Stimulated activated CD4-positive, alpha-beta T cell treated with anti-CD3 and anti-CD28 coated beads, Interleukin-1b, Interleukin-23, amount 100 ng/mL, for 4 hours (primary cell): ENCODE results near the gene SND1.

Source experiments
- DNase-seq, 2 donors: peaks; one replicate each; pipeline ENCODE4 v3.0.0-alpha.2; 2020; ENCODE audit warnings: low read depth in 2 of 2

Gene SND1

GRCh38 chr7:128113839-128114238, 461.8 kb downstream of the SND1 start:
- no peak for DNase-seq

DNA sequence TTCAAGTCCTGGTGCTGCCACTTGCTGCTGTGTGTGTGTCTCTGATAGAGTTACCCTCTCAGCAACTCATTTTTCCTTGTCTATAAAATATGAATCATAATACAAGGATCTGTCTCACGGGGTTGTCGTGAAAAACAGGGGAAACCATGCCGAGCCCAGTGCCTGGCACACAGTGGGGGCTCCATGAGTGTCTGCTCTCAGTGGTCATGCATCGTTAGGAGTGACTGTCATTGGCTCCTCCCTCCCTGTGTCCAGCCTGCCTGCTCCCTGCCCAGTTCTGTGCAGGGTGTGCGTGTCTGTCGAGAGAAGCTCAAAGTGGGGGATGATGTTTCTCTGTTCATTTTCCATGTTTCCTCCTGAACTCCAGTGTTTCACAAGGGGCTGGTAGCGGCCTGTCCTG, 462.8 kb downstream of the SND1 start:
- no peak for DNase-seq

GRCh38 chr7:128115336-128115820, 463.4 kb downstream of the SND1 start:
- no peak for DNase-seq

GRCh38 chr7:128115821-128116723, 464.1 kb downstream of the SND1 start:
- no peak for DNase-seq

DNA sequence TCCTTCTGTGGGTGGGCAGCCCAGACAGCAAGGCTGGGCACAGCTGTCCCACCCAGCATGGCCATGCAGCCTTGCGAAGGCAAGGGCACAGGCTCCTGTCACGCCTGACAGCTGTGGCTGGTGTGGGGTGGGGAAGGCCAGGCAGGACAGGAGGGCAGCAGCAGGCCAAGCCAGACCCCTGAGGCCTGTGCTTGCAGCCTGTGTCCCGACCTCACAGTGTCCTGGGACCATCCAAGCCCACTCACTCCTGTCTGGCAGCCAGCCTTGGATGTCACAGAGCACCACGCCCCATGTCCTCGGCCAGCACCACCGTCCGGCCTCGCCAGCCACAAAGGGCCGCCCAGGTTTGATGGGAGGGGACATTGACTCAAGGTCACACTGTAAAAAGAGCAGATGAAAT, 464.7 kb downstream of the SND1 start:
- no peak for DNase-seq

- DNase-seq, result no peak
These were observed 465.7 kb downstream of the SND1 start for GRCh38 chr7:128117691-128118090.

GRCh38 chr7:128119036-128119435, 467.0 kb downstream of the SND1 start:
- no peak for DNase-seq

DNA sequence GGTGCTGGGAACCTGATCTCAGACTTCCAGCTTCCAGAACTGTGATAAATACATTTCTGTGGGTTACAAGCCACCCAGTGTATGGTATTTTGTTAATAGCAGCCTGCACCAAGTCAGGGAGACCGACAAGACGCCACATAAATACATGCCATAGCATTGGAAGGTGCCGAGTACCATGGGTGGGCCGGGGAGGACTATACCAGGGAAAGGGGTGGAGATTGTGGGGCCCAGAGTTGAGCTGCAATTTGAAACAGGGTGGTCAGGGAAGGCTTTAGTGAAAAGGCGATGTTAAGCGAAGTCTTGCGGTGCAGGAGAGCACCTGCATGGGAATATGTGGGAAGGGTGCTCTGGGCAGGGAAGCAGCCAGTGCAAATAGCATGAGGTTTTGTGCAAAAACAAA, 468.1 kb downstream of the SND1 start:
- no peak for DNase-seq

- DNase-seq, result no peak
These were observed 469.0 kb downstream of the SND1 start for GRCh38 chr7:128120976-128121490.

DNA sequence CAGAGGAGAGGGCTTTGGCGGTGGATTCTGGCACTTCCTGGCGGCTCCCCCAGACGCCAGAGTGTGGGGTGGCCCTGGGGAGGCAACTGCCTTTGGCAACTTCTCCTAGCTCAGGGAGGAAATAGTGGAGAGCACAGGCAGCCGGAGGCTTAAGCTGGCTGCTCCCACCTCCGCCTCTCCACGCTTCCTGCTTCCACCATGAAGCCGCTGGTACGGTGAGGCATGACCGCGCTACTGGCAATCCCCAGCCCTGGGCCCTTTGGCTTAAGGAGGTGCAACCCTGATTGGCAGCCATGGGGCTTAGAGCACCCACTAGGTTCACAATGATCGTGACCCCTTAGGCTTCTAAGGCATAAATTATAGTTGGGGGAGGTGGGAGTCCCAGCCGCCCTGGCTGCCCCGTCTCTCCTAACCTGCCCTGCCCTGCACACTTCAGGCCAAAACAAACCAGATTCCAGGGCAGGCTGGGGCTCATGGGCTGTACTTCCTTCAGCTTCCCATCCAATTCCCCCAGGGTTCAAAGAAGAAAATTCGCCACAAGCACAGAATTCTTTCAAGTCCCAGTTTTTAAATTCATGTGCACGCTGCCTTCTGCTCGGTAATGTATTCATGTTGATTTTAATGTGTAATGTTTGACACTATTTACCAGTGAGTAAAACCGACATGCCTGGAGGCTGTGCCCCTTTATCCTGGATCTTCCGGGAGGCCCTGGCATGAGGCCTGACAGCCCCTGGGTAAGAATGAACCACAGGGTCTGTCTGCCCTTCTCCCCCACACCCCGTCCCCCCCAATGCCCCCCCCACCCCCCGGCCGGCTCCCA, 469.9 kb downstream of the SND1 start:
- no peak for DNase-seq

DNA sequence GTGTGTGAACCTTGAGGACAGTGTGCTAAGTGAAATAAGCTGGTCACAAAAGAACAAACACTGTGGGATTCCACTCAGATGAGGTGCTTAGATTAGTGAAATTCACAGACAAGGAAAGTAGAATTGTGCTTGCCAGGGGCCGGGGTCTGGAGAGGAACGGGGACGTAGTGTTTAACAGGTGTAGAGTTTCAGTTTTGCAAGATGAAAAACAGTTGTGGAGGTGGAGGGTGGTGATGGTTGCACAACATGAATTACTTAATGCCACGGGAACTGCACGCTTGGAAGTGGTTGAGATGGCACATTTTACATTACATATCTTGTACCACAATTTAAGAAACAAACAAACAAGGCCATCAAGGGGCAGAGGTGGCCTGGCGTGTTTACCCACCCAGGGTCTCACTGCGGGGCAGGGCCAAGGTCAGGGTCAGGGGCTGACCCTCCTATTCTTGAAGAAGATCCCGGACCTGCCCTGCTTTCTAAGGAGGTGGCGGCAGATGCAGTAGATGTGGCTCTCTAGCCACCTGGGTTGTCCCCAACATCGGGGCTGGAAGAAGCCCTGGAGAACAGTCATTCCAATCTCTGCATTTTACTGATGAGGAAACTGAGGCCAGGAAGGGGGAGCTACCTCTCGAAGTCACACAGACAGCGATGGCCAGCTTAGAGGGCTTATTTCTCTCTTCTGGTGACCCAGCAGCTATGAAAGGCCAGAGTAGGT, 470.7 kb downstream of the SND1 start:
- DNase-seq, result no peak

- DNase-seq, result no peak
These were observed 471.5 kb downstream of the SND1 start for GRCh38 chr7:128123291-128124037.

DNA sequence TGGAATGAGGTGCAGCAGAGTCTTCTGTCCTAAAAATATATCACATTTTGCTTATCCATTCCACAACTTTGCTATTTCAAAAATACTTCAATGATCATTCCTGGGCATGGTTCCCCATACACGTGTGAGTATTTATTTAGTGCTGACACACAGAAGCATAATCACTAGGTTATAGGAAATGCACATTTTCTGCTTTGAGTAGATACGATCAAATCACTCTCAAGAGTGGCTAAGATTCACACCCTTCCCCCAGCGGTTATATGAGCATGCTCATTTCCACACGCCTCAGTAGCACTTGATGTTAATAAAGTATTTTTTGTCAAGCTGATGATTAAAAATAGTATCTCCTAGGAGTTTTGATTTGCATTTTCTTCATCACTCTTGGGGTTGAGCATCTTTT, 472.8 kb downstream of the SND1 start:
- no peak for DNase-seq

DNA sequence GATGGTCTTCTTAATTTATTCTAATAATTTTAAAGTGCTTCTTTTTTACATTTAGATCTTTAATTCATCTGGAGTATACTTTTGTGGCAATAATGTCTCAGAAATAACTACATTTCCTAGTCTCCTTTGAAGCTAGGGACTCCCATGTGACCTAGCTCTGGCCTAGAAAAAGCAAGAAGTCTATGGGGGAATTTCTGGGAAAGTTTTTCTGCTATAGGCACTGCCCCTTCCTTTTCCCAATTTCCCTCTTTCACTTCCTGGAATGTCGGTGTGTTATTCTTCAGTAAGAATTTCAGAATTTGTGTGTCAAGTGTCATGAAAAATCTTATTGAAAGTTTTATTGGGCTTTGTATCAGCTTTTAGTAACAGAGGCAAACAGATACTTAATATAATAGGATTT, 473.8 kb downstream of the SND1 start:
- no peak for DNase-seq

GRCh38 chr7:128128401-128128800, 476.4 kb downstream of the SND1 start:
- DNase-seq, result no peak

GRCh38 chr7:128129224-128129864, 477.4 kb downstream of the SND1 start:
- no peak for DNase-seq

- no peak for DNase-seq
These were observed 479.1 kb downstream of the SND1 start for GRCh38 chr7:128131115-128131514.

- DNase-seq, result no peak
These were observed 479.7 kb downstream of the SND1 start for GRCh38 chr7:128131731-128132130.

DNA sequence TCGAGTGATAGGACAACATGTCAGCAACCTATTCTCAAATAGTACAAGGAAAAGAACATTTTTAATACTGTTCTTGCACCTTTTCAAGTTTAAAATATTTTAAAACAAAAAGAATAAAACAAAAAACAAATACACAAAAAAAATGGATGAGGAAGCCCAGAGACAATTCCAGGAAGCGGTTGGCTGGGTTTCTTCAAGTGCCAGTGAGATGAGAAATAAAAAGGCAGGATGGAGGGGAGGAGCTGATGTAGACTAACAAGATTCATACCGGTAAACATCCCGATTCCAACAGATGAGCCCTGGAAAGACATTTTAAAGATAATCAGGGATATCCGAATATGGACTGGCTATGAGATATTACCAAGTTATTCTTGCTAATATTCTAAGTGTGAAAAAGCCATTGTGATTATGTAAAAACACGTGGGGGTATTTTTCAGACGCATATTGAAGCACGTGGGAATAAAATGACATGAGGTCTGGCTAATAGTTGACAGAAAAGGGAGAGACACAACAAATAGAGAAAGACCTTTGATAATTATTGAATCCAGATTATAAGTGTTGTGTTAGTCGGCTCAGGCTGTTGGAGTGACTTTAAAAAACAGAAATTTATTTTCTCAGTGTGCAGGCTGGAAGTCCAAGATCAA, 480.6 kb downstream of the SND1 start:
- no peak for DNase-seq

- DNase-seq, result no peak
These were observed 483.1 kb downstream of the SND1 start for GRCh38 chr7:128135159-128135514.
